ENCODE measurements around the gene RIPOR2.
"Not testable (repeated sequence)": the region's sequence is repeated elsewhere in the genome, so short reads cannot be mapped to it uniquely, and the experiment has no call there.

Gene RIPOR2

GRCh38 chr6:24926647-24927046 is 9.1 kb downstream of the RIPOR2 start:
- in situ Hi-C loops (cut with MboI; ENCODE audit: low sequenced_read_pairs), result not testable (repeated sequence)

- in situ Hi-C loops (cut with MboI; ENCODE audit: low sequenced_read_pairs), result no loop called here
Measured at GRCh38 chr6:24926192-24926591, 9.6 kb downstream of the RIPOR2 start.

GRCh38 chr6:24925661-24926060 is 10.1 kb downstream of the RIPOR2 start:
- in situ Hi-C loops (cut with MboI; ENCODE audit: low sequenced_read_pairs), result no loop called here

GRCh38 chr6:24924580-24925356 is 11.0 kb downstream of the RIPOR2 start:
- in situ Hi-C loops (cut with MboI; ENCODE audit: low sequenced_read_pairs), result no loop called here

- in situ Hi-C loops (cut with MboI; ENCODE audit: low sequenced_read_pairs), result no loop called here
Measured at GRCh38 chr6:24923885-24924401, 11.8 kb downstream of the RIPOR2 start.

GRCh38 chr6:24922814-24923213 is 12.9 kb downstream of the RIPOR2 start:
- in situ Hi-C loops (cut with MboI; ENCODE audit: low sequenced_read_pairs), result no loop called here

- in situ Hi-C loops (cut with MboI; ENCODE audit: low sequenced_read_pairs), result no loop called here
Measured at GRCh38 chr6:24922170-24922569, 13.6 kb downstream of the RIPOR2 start.

- in situ Hi-C loops (cut with MboI; ENCODE audit: low sequenced_read_pairs), result no loop called here
Measured at GRCh38 chr6:24920136-24920535, 15.6 kb downstream of the RIPOR2 start.

- in situ Hi-C loops (cut with MboI; ENCODE audit: low sequenced_read_pairs), result no loop called here
Measured at GRCh38 chr6:24919056-24919892, 16.5 kb downstream of the RIPOR2 start.

GRCh38 chr6:24918641-24919055 is 17.1 kb downstream of the RIPOR2 start:
- in situ Hi-C loops (cut with MboI; ENCODE audit: low sequenced_read_pairs), result no loop called here

- in situ Hi-C loops (cut with MboI; ENCODE audit: low sequenced_read_pairs), result no loop called here
Measured at GRCh38 chr6:24916496-24916895, 19.3 kb downstream of the RIPOR2 start.

- in situ Hi-C loops (cut with MboI; ENCODE audit: low sequenced_read_pairs), result no loop called here
Measured at GRCh38 chr6:24915641-24916040, 20.1 kb downstream of the RIPOR2 start.

- in situ Hi-C loops (cut with MboI; ENCODE audit: low sequenced_read_pairs), result not testable (repeated sequence)
Measured at GRCh38 chr6:24914082-24914481, 21.7 kb downstream of the RIPOR2 start.

GRCh38 chr6:24911796-24912382 is 23.9 kb downstream of the RIPOR2 start:
- in situ Hi-C loops (cut with MboI; ENCODE audit: low sequenced_read_pairs), result no loop called here

- in situ Hi-C loops (cut with MboI; ENCODE audit: low sequenced_read_pairs), result no loop called here
Measured at GRCh38 chr6:24910961-24911725, 24.6 kb downstream of the RIPOR2 start.

- in situ Hi-C loops (cut with MboI; ENCODE audit: low sequenced_read_pairs), result no loop called here
Measured at GRCh38 chr6:24910331-24910960, 25.3 kb downstream of the RIPOR2 start.

- in situ Hi-C loops (cut with MboI; ENCODE audit: low sequenced_read_pairs), result no loop called here
Measured at GRCh38 chr6:24909241-24910216, 26.2 kb downstream of the RIPOR2 start.

- in situ Hi-C loops (cut with MboI; ENCODE audit: low sequenced_read_pairs), result no loop called here
Measured at GRCh38 chr6:24908650-24909035, 27.1 kb downstream of the RIPOR2 start.
